GM12878 (cell line): ENCODE measurements around the gene SDCCAG8. TPM values are rescaled to one million over a fixed set of nuclear protein-coding genes. Genes with fewer than 3 reads are reported as not detected.

Experiments used
- ATAC-seq: fragments of 200-7000 bp; cut with Tn5 transposase; 3 replicates; pipeline ENCODE4 v1.9.1; 2020; ENCODE audit warnings: mild to moderate bottlenecking, moderate library complexity
- BruUV-seq: library from RNA; stranded (reverse); fragments of 400-500 nt; replicated peaks from 2 replicates; lab custom pipeline; 2021; lab: Mats Ljungman, UMichigan
- CTCF ChIA-PET: fragments of 300-600 bp; sonication (Branson Sonifier 250); formaldehyde crosslinking; extraction: SDS; loops from one replicate; lab custom pipeline; 2021; ENCODE audit warnings: inconsistent platforms; lab: Yijun Ruan, JAX
- POLR2A ChIA-PET: fragments of 350-600 bp; formaldehyde crosslinking; extraction: SDS; loops from one replicate; lab custom pipeline; 2021; ENCODE audit warnings: inconsistent platforms; lab: Charles Lee
- RAD21 ChIA-PET: fragments of 300-600 bp; sonication (Branson Sonifier 250); formaldehyde crosslinking; loops from one replicate; lab custom pipeline; 2023; ENCODE audit warnings: antibody characterized with exemption; ENCODE audit not compliant: unreplicated experiment; lab: Charles Lee
- SMC1A ChIA-PET: fragments of 300-600 bp; sonication (Branson Sonifier 250); formaldehyde crosslinking; loops from one replicate; lab custom pipeline; 2023; ENCODE audit not compliant: unreplicated experiment, uncharacterized antibody; lab: Charles Lee
- DNase-seq: peaks from one replicate; pipeline ENCODE4 v3.0.0-alpha.2; 2011; ENCODE audit warnings: low read depth, low spot score
- FAIRE-seq: peaks from 3 replicates; lab custom pipeline; 2011; peaks lifted over from hg19 to GRCh38; lab: Jason Lieb, UNC
- H2AFZ ChIP-seq: 2 replicates; pipeline ENCODE4 v1.6.0; 2011; ENCODE audit warnings: low read depth, low read length, control low read depth; ENCODE audit not compliant: control insufficient read depth
- H3K27ac ChIP-seq: 2 replicates; pipeline ENCODE4 v1.5.1; 2011; ENCODE audit warnings: control low read depth; ENCODE audit not compliant: control insufficient read depth, insufficient read depth
- H3K27me3 ChIP-seq, 2 experiments: replicated peaks in 1 of 2; 2 replicates each; pipeline versions ENCODE4 v1.6.0 to v1.6.1; 2011; ENCODE audit warnings: low read length in 1 of 2; ENCODE audit not compliant: control insufficient read depth in 2 of 2, insufficient read depth in 2 of 2
- H3K36me3 ChIP-seq, 2 experiments: 2 replicates each; pipeline ENCODE4 v1.5.1; 2011; ENCODE audit warnings: low read length in 1 of 2; ENCODE audit not compliant: control insufficient read depth in 2 of 2, insufficient read depth in 2 of 2
- H3K4me1 ChIP-seq: 2 replicates; pipeline ENCODE4 v1.6.1; 2011; ENCODE audit warnings: mild to moderate bottlenecking, low read length, moderate library complexity, mixed read lengths; ENCODE audit not compliant: control insufficient read depth, insufficient read depth
- H3K4me2 ChIP-seq: 2 replicates; pipeline ENCODE4 v1.6.0; 2011; ENCODE audit warnings: control low read depth; ENCODE audit not compliant: control insufficient read depth, insufficient read depth
- H3K4me3 ChIP-seq: fragments of 200-600 bp; sonication (generic); 2 replicates; pipeline ENCODE4 v1.5.1; 2016
- H3K79me2 ChIP-seq: 2 replicates; pipeline ENCODE4 v1.6.0; 2011; ENCODE audit warnings: low read length; ENCODE audit not compliant: control insufficient read depth, insufficient read depth
- H3K9ac ChIP-seq: 2 replicates; pipeline ENCODE4 v1.8.0; 2011; ENCODE audit warnings: low read length, control low read depth, mixed read lengths; ENCODE audit not compliant: control insufficient read depth, insufficient read depth
- H3K9me3 ChIP-seq: replicated peaks from 3 replicates; pipeline ENCODE4 v1.5.1; 2011; ENCODE audit warnings: mild to moderate bottlenecking, low read length; ENCODE audit not compliant: control insufficient read depth, insufficient read depth
- H4K20me1 ChIP-seq: 2 replicates; pipeline ENCODE4 v1.6.0; 2011; ENCODE audit not compliant: control insufficient read depth, insufficient read depth
- BACH1 ChIP-seq: fragments of 450-650 bp; IDR thresholded peaks from 2 replicates; pipeline ENCODE4 v1.6.1; 2017; ENCODE audit warnings: mild to moderate bottlenecking, borderline replicate concordance
- BRCA1 ChIP-seq: IDR thresholded peaks from 2 replicates; pipeline ENCODE4 v1.6.1; 2011; ENCODE audit warnings: low read depth, low read length, improper control_type of control experiment
- CBFB ChIP-seq: IDR thresholded peaks from 2 replicates; pipeline ENCODE4 v1.6.1; 2016; ENCODE audit warnings: antibody characterized with exemption, low read depth
- HCFC1 ChIP-seq: fragments of 150-350 bp; IDR thresholded peaks from 2 replicates; pipeline ENCODE4 v1.6.1; 2014; ENCODE audit warnings: low read length
- HDAC6 ChIP-seq: fragments of 200-600 bp; sonication (generic); IDR thresholded peaks from one replicate; pipeline ENCODE4 v1.8.0; 2017; ENCODE audit warnings: antibody characterized with exemption; ENCODE audit not compliant: unreplicated experiment
- HSF1 ChIP-seq: fragments of 150-350 bp; IDR thresholded peaks from 2 replicates; pipeline ENCODE4 v1.6.1; 2014; ENCODE audit warnings: mild to moderate bottlenecking, low read depth, low read length
- MYB ChIP-seq: fragments of 150-350 bp; IDR thresholded peaks from 2 replicates; pipeline ENCODE4 v1.6.1; 2014; ENCODE audit warnings: mild to moderate bottlenecking, low read depth, low read length, borderline replicate concordance
- NBN ChIP-seq: fragments of 450-650 bp; IDR thresholded peaks from 2 replicates; pipeline ENCODE4 v1.6.1; 2016
- PRDM15 ChIP-seq: fragments of 450-650 bp; formaldehyde crosslinking; IDR thresholded peaks from 2 replicates; pipeline ENCODE4 v1.4.0; 2020; ENCODE audit warnings: mild to moderate bottlenecking, moderate library complexity
- RAD21 ChIP-seq: IDR thresholded peaks from 2 replicates; pipeline ENCODE4 v1.6.1; 2011; ENCODE audit warnings: mild to moderate bottlenecking, low read depth, low read length, moderate library complexity; ENCODE audit not compliant: insufficient read depth
- SREBF1 ChIP-seq: IDR thresholded peaks from 2 replicates; pipeline ENCODE4 v1.6.1; 2012; ENCODE audit warnings: mild to moderate bottlenecking, low read length
- TCF12 ChIP-seq: IDR thresholded peaks from 2 replicates; pipeline ENCODE4 v1.6.1; 2011; ENCODE audit warnings: low read depth, mild to moderate bottlenecking, low read length
- YBX1 ChIP-seq: fragments of 450-650 bp; IDR thresholded peaks from 2 replicates; pipeline ENCODE4 v1.6.1; 2016; ENCODE audit warnings: antibody characterized with exemption
- YY1 ChIP-seq: IDR thresholded peaks from 2 replicates; pipeline ENCODE4 v1.6.1; 2011; ENCODE audit warnings: low read depth, mild to moderate bottlenecking, low read length
- ZBTB33 ChIP-seq: fragments of 450-650 bp; IDR thresholded peaks from 2 replicates; pipeline ENCODE4 v1.6.1; 2017; ENCODE audit warnings: mild to moderate bottlenecking
- WGBS: methylation state at CpG from one replicate; pipeline ENCODE4 v1.1.6; 2016; ENCODE audit warnings: low lambda C conversion rate; ENCODE audit not compliant: insufficient replicate concordance, insufficient coverage; ENCODE audit errors: missing lambda C conversion rate; 5-methylcytosine and 5-hydroxymethylcytosine counted together
- in situ Hi-C: fragments of 300-500 bp; cut with MboI; formaldehyde crosslinking; loops from 9 replicates; pipeline ENCODE4 v1.14.3; 2018; ENCODE audit warnings: mixed read lengths
- intact Hi-C: fragments of 100-400 bp; cut with micrococcal nuclease; formaldehyde crosslinking; loops from one replicate; pipeline ENCODE4 v1.14.2; 2022; ENCODE audit not compliant: unreplicated experiment
- polyA plus RNA-seq, 11 experiments: library from polyadenylated mRNA; depleted of rRNA in 4 of 11; unstranded in 6 of 11; stranded (reverse) in 5 of 11; fragments of >200 nt; fragmentation: Nextera tagmentation in 4 of 11; fragmentation: Illumina TruSeq in 1 of 11; extraction: Ambion mirVana in 4 of 11; extraction: Trizol in 1 of 11; gene quantifications; 1 replicate in 1 of 11; 2 replicates in 10 of 11; pipeline versions ENCODE4 v1.2.1 to v1.2.3, GENCODE V29; 2011 to 2016; ENCODE audit warnings: inconsistent platforms in 2 of 11, missing spikeins in 2 of 11, low read depth in 1 of 11
- total RNA-seq, 4 experiments: library from RNA; depleted of rRNA in 3 of 4; stranded (reverse); fragments of >200 nt in 3 of 4; fragmentation: Illumina TruSeq in 1 of 4; extraction: Trizol in 1 of 4; gene quantifications; 2 replicates each; pipeline versions ENCODE4 v1.2.1 to v1.2.3, GENCODE V29; 2013 to 2021
- TF ChIP-seq, protein P1 (sequence below): fragments of 450-650 bp; IDR thresholded peaks from 2 replicates; pipeline ENCODE4 v1.6.1; 2016; ENCODE audit warnings: mild to moderate bottlenecking, moderate library complexity, borderline replicate concordance

The SDCCAG8 gene
- total and polyA plus RNA-seq, 10 of the 15 experiments (the other 5 are each of a cell fraction or from before 2014, with no cell fraction given): 15.0 to 25.6 (median 20.6) TPM

- H3K9me3 ChIP-seq: no peaks in the 10 kb centered on the region
- RAD21 ChIA-PET: no interaction called here
- H3K27me3 ChIP-seq: no peaks in the 10 kb centered on the region
- H3K9ac ChIP-seq: no peak overlapping the region
- WGBS: 98% methylated on average over 10 of the region's 10 CpGs
- no peak for FAIRE-seq
- no peak for TF ChIP-seq HCFC1
- no peak for TF ChIP-seq YY1
- TF ChIP-seq SREBF1: no peak
- TF ChIP-seq MYB: no peak
- no peak for TF ChIP-seq PRDM15 (CRISPR knock-in tag)
- TF ChIP-seq YBX1: no peak
- TF ChIP-seq HSF1: no peak
- TF ChIP-seq NBN: no peak
- TF ChIP-seq BRCA1: no peak
- TF ChIP-seq TCF12: no peak
- no peak for TF ChIP-seq HDAC6
- no peak for TF ChIP-seq RAD21
- TF ChIP-seq ZBTB33: no peak
- TF ChIP-seq, protein P1, sequence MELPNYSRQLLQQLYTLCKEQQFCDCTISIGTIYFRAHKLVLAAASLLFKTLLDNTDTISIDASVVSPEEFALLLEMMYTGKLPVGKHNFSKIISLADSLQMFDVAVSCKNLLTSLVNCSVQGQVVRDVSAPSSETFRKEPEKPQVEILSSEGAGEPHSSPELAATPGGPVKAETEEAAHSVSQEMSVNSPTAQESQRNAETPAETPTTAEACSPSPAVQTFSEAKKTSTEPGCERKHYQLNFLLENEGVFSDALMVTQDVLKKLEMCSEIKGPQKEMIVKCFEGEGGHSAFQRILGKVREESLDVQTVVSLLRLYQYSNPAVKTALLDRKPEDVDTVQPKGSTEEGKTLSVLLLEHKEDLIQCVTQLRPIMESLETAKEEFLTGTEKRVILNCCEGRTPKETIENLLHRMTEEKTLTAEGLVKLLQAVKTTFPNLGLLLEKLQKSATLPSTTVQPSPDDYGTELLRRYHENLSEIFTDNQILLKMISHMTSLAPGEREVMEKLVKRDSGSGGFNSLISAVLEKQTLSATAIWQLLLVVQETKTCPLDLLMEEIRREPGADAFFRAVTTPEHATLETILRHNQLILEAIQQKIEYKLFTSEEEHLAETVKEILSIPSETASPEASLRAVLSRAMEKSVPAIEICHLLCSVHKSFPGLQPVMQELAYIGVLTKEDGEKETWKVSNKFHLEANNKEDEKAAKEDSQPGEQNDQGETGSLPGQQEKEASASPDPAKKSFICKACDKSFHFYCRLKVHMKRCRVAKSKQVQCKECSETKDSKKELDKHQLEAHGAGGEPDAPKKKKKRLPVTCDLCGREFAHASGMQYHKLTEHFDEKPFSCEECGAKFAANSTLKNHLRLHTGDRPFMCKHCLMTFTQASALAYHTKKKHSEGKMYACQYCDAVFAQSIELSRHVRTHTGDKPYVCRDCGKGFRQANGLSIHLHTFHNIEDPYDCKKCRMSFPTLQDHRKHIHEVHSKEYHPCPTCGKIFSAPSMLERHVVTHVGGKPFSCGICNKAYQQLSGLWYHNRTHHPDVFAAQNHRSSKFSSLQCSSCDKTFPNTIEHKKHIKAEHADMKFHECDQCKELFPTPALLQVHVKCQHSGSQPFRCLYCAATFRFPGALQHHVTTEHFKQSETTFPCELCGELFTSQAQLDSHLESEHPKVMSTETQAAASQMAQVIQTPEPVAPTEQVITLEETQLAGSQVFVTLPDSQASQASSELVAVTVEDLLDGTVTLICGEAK: no peak
- TF ChIP-seq CBFB: no peak
- no peak for TF ChIP-seq BACH1
- no peak overlapping the region for H2AFZ ChIP-seq
- no peak for ATAC-seq
- no peak overlapping the region for H3K4me2 ChIP-seq
- H3K4me3 ChIP-seq: no peak overlapping the region
- SMC1A ChIA-PET: no interaction called here
- intact Hi-C loops: no loop called here
- BruUV-seq: no TSS peak
- CTCF ChIA-PET: no interaction called here
- H3K4me1 ChIP-seq: no peaks in the 10 kb centered on the region
- no peaks in the 10 kb centered on the region for H3K79me2 ChIP-seq
- in situ Hi-C loops: no loop called here
- H3K27ac ChIP-seq: no peak overlapping the region
- DNase-seq: no peak
- POLR2A ChIA-PET: no interaction called here
- H4K20me1 ChIP-seq: no peaks in the 10 kb centered on the region
- no peaks in the 10 kb centered on the region; a peak in 1 of 4 replicates for H3K36me3 ChIP-seq
Observed at GRCh38 chr1:243499711-243500110, 243.9 kb downstream of the SDCCAG8 start.
